ENCODE results near the gene ART3.

Gene ART3

DNA sequence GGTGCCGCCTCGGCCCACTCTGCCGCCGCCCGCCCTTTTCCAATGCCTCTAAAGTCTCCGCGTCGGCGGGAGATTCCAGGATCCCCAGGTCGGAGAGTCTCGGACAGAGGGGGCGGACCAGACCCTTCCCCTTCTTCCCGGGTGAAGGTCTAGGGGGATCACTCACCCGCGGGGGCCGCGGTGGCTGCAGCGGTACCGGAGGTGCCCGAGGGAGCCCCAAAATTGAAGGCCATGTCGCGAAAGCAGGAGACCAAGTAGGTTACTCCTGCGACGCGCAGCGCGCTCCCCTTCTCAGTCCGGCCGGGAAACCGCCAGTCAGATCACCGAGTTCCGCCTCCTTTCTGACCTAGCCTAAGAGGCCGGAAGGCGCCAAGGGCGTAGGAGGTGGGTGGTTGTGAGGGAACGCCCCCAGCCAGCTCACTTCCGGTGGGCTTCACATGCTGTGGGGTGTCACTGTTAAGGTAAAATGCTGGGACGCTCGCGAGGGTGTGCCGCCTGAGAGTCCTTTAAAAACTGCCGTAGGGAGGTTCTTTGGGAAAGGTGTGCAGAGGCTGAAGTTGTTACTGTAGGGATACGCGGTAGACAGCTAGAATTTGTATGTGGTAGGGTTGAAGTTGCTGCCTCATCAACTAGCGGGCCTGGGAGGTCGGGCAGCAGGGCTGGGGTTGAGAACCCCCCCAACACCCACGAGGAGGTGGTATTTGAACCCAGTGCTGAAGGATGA, 73.8 kb downstream of the ART3 start, which contains the start of gene NUP54:
Gene NUP54 (minus strand): TSS at position 256 of the 724 bp plus-strand sequence. CDS start 23 bp downstream, at position 233.
- DNase-seq: peak; percentile 90

DNA sequence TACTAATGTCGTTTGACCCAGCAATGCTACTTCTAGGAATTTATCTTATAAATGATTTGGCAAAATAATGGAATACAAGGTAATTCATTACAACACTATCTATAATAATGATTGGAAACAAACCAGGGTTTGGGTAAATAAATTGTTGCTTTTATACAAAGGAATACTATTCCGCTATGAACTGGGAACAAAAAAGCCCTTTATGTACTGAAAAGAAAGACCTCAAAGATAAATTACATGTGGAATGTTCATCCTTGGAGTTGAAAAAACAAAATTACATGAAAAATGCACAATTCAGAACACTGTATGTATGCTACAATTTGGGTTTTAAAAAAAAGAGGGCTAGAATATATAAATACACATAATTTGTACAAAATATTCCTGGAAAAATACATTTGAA, 78.8 kb downstream of the ART3 start:
- no peak for DNase-seq

DNA sequence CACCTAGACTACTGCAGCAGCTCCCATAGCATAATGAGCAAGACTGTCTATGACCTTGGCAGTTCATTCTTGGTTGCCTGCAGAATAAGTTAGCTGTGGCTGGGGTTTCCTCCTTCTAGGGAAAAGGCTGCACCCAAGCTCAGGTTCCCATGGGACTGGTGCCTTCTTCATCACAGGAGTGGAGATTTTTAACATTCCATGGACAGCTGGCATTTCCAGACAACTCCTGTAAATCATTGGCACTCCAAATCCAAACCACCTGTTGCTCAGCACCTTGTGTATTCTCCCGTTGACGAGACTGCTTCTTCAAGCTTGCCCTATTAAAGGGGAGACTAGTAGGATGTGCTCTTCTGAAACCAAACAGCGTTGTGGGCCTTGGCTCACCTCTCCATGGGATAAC, 81.5 kb downstream of the ART3 start:
- no peak for DNase-seq

DNA sequence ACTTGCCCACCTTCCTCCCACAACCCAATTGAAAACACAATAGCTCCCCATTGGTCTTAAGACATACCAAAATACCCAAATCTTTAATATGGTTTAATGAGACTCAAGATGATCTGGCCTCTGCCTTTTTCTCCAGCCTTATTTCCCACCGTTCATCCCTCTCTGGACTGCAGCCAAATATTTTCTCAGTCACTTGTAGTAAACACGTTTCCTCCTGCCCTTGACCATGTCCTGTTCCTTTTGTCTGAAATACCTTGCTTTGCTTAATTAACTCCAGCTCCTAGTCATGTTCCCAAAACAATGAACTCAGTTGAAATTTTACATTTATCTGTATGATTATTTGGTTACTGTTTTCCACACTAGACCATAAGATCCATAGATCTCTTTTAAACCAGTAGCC, 82.1 kb downstream of the ART3 start:
- DNase-seq: no peak

DNA sequence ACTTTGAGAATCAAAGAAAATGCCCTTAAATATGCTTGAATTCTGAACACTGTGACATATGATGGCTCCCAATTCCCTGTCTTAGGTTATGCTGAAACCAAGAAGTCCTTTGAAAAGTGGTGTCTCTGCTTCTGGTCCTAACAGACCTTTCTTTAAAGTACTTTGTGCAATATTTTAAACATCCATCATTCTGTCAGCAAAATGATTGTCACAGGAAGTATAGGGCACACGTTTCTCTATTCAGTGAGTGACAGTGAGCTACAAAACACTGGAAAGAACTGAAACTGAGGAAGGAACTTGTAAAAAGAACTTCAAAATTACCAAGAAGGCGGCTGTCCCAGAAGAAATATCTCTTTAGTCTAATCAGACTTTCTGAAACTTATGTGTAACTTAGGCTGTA, 85.8 kb downstream of the ART3 start:
- no peak for DNase-seq
